HG03097 (cell line): ENCODE data around the gene HOXB9.

ENCODE experiments used
- ATAC-seq: cut with Tn5 transposase; IDR thresholded peaks from one replicate; pipeline ENCODE4 v1.9.1; 2021; ENCODE audit not compliant: unreplicated experiment, low FRiP score

HOXB9 gene

GRCh38 chr17:48625495-48626244 lies 488 bp downstream of the HOXB9 start:
- no peak for ATAC-seq

GRCh38 chr17:48624544-48625494 lies 1.3 kb downstream of the HOXB9 start:
- no peak for ATAC-seq

- no peak for ATAC-seq
Measured at GRCh38 chr17:48624118-48624517, 2.0 kb downstream of the HOXB9 start.

GRCh38 chr17:48623583-48623982 lies 2.6 kb downstream of the HOXB9 start:
- ATAC-seq: no peak

- ATAC-seq: no peak
Measured at GRCh38 chr17:48622857-48623256, 3.3 kb downstream of the HOXB9 start.

- ATAC-seq: no peak
Measured at GRCh38 chr17:48621410-48622392, 4.5 kb downstream of the HOXB9 start.

GRCh38 chr17:48620461-48621139 lies 5.6 kb downstream of the HOXB9 start:
- no peak for ATAC-seq

GRCh38 chr17:48619826-48620449 lies 6.2 kb downstream of the HOXB9 start:
- no peak for ATAC-seq

GRCh38 chr17:48618256-48618896 lies 7.8 kb downstream of the HOXB9 start:
- ATAC-seq: peak; percentile 52

GRCh38 chr17:48617471-48618255 lies 8.5 kb downstream of the HOXB9 start:
- no peak for ATAC-seq

- ATAC-seq: no peak
Measured at GRCh38 chr17:48616717-48617470, 9.3 kb downstream of the HOXB9 start.

- no peak for ATAC-seq
Measured at GRCh38 chr17:48615963-48616716, 10.0 kb downstream of the HOXB9 start.

GRCh38 chr17:48615047-48615962 lies 10.9 kb downstream of the HOXB9 start, which contains the start of gene HOXB8:
Gene HOXB8, minus strand, starts transcription at chr17:48615292. Its CDS starts 588 bp downstream, at chr17:48614704.
- ATAC-seq: no peak

- no peak for ATAC-seq
Measured at GRCh38 chr17:48613862-48614694, 12.1 kb downstream of the HOXB9 start.
